ENCODE data around the gene CAMKV. TPM values are rescaled to one million over a fixed set of nuclear protein-coding genes. Genes with fewer than 3 reads are reported as not detected.

Gene CAMKV
- total and polyA plus RNA-seq, 2 of the 4 experiments (the other 2 are of a cell fraction), result not detected

- no peak for TF ChIP-seq ELK1 (IDR thresholded peaks at IDR 0.05; ENCODE audit: borderline replicate concordance, low read depth, low read length)
Observed at GRCh38 chr3:49903451-49904424, 34.0 kb upstream of the CAMKV start, which contains the start of gene MST1R (continued).
